RWPE1 (cell line): ENCODE data around the gene PAK5.

ENCODE experiments used
- CTCF ChIA-PET: fragments of 350-600 bp; sonication (Branson Sonifier 250); formaldehyde crosslinking; extraction: SDS; loops from one replicate; lab custom pipeline; 2021; lab: Yijun Ruan, JAX
- POLR2A ChIA-PET: fragments of 400-600 bp; formaldehyde crosslinking; extraction: SDS; loops from one replicate; lab custom pipeline; 2020; ENCODE audit warnings: antibody characterized with exemption; ENCODE audit not compliant: low non-redundant PET; lab: Yijun Ruan, JAX
- DNase-seq: peaks from one replicate; pipeline ENCODE4 v3.0.0; 2012; ENCODE audit warnings: low spot score
- H3K27ac ChIP-seq: fragments of 450-650 bp; 2 replicates; pipeline ENCODE4 v1.5.1; 2017
- CTCF ChIP-seq: fragments of 450-650 bp; conservative IDR thresholded peaks from 2 replicates; pipeline ENCODE4 v1.5.1; 2017; ENCODE audit warnings: low read depth, mild to moderate bottlenecking

The PAK5 gene

GRCh38 chr20:9508240-9508661 is 330.6 kb downstream of the PAK5 start:
- TF ChIP-seq CTCF: no peak
- CTCF ChIA-PET: no interaction called here

GRCh38 chr20:9507544-9508239 is 331.2 kb downstream of the PAK5 start:
- DNase-seq: no peak
- H3K27ac ChIP-seq: no peak overlapping the region
- POLR2A ChIA-PET: no interaction called here
- no peak for TF ChIP-seq CTCF
- CTCF ChIA-PET: no interaction called here

More at GRCh38 chr20:9508240-9508661, 330.6 kb downstream of the PAK5 start:
- no peak for DNase-seq
- POLR2A ChIA-PET: no interaction called here
- H3K27ac ChIP-seq: no peak overlapping the region

GRCh38 chr20:9506964-9507369 is 331.9 kb downstream of the PAK5 start:
- DNase-seq: no peak
- CTCF ChIA-PET: no interaction called here
- no peak for TF ChIP-seq CTCF

GRCh38 chr20:9506280-9506821 is 332.5 kb downstream of the PAK5 start:
- H3K27ac ChIP-seq: no peak overlapping the region
- no peak for TF ChIP-seq CTCF
- CTCF ChIA-PET: no interaction called here
- DNase-seq: no peak
- POLR2A ChIA-PET: no interaction called here

More at GRCh38 chr20:9506964-9507369, 331.9 kb downstream of the PAK5 start:
- POLR2A ChIA-PET: no interaction called here
- no peak overlapping the region for H3K27ac ChIP-seq

GRCh38 chr20:9503526-9504245 is 335.2 kb downstream of the PAK5 start:
- ChIA-PET POLR2A (no interaction called here), CTCF (no interaction called here)
- H3K27ac ChIP-seq: no peak overlapping the region
- no peak for DNase-seq
- no peak for TF ChIP-seq CTCF

- ChIA-PET CTCF (no interaction called here), POLR2A (no interaction called here)
- no peak overlapping the region for H3K27ac ChIP-seq
- no peak for DNase-seq
- TF ChIP-seq CTCF: no peak
Measured at GRCh38 chr20:9501473-9501872, 337.4 kb downstream of the PAK5 start.
